HG03442 (cell line): ENCODE measurements around the gene NRXN3.

Experiments used
- ATAC-seq: cut with Tn5 transposase; IDR thresholded peaks from one replicate; pipeline ENCODE4 v1.9.1; 2021; ENCODE audit warnings: mild to moderate bottlenecking, moderate library complexity; ENCODE audit not compliant: unreplicated experiment

Gene NRXN3

GRCh38 chr14:79483477-79484388 is 1313.6 kb downstream of the NRXN3 start:
- ATAC-seq = no peak

GRCh38 chr14:79487632-79488031 is 1317.5 kb downstream of the NRXN3 start:
- no peak for ATAC-seq

GRCh38 chr14:79491161-79491560 is 1321.0 kb downstream of the NRXN3 start:
- no peak for ATAC-seq

GRCh38 chr14:79493081-79493645 is 1323.0 kb downstream of the NRXN3 start:
- ATAC-seq = no peak

- ATAC-seq = no peak
These were observed 1326.5 kb downstream of the NRXN3 start for GRCh38 chr14:79496701-79497100.

GRCh38 chr14:79500489-79500888 is 1330.3 kb downstream of the NRXN3 start:
- ATAC-seq = no peak

GRCh38 chr14:79502136-79502750 is 1332.1 kb downstream of the NRXN3 start:
- ATAC-seq = no peak

- ATAC-seq = no peak
These were observed 1332.6 kb downstream of the NRXN3 start for GRCh38 chr14:79502751-79503148.

GRCh38 chr14:79510659-79511058 is 1340.5 kb downstream of the NRXN3 start:
- ATAC-seq = no peak

- no peak for ATAC-seq
These were observed 1341.0 kb downstream of the NRXN3 start for GRCh38 chr14:79511146-79511545.

GRCh38 chr14:79513446-79513845 is 1343.3 kb downstream of the NRXN3 start:
- ATAC-seq = no peak

- no peak for ATAC-seq
These were observed 1344.5 kb downstream of the NRXN3 start for GRCh38 chr14:79514700-79515099.

- no peak for ATAC-seq
These were observed 1345.0 kb downstream of the NRXN3 start for GRCh38 chr14:79515158-79515557.

- ATAC-seq = no peak
These were observed 1345.8 kb downstream of the NRXN3 start for GRCh38 chr14:79516009-79516408.

- no peak for ATAC-seq
These were observed 1355.2 kb downstream of the NRXN3 start for GRCh38 chr14:79525416-79525815.

GRCh38 chr14:79528828-79529416 is 1358.7 kb downstream of the NRXN3 start:
- no peak for ATAC-seq

GRCh38 chr14:79530555-79530954 is 1360.4 kb downstream of the NRXN3 start:
- ATAC-seq = no peak

GRCh38 chr14:79534703-79535353 is 1364.7 kb downstream of the NRXN3 start:
- ATAC-seq = no peak

GRCh38 chr14:79540394-79540793 is 1370.2 kb downstream of the NRXN3 start:
- no peak for ATAC-seq

- ATAC-seq = no peak
These were observed 1371.9 kb downstream of the NRXN3 start for GRCh38 chr14:79542121-79542520.

GRCh38 chr14:79543348-79543747 is 1373.2 kb downstream of the NRXN3 start:
- ATAC-seq = no peak
